NCI-H1930 (cell line): ENCODE results near the gene CD33.
"Not testable (repeated sequence)": the region's sequence is repeated elsewhere in the genome, so short reads cannot be mapped to it uniquely, and the experiment has no call there.

Source experiments
- DNase-seq, 2 experiments: peaks; one replicate each; lab custom pipeline; 2025; lab: John Stamatoyannopoulos, UW

The CD33 gene

GRCh38 chr19:51210191-51210784 is 14.6 kb upstream of the CD33 start:
- no peak for DNase-seq

DNA sequence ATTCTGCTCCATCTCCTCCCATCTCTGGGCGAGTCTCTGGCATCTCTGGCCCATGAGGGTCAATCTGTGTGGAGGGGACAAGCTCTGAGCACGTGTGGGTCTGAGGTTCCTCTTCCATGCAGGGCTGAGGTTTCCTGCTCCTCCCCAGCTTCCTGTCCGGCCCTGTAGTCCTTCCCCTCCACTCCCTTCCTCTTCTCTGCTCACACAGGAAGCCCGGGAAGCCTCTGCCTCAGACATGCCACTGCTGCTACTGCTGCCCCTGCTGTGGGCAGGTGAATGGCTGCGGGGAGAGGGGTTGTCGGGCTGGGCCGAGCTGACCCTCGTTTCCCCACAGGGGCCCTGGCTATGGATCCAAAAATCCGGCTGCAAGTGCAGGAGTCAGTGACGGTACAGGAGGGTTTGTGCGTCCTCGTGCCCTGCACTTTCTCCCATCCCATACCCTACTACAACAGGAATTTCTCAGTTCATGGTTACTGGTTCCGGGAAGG is 14.0 kb upstream of the CD33 start:
- DNase-seq: not testable (repeated sequence)

GRCh38 chr19:51211833-51212232 is 13.0 kb upstream of the CD33 start:
- DNase-seq: no peak

DNA sequence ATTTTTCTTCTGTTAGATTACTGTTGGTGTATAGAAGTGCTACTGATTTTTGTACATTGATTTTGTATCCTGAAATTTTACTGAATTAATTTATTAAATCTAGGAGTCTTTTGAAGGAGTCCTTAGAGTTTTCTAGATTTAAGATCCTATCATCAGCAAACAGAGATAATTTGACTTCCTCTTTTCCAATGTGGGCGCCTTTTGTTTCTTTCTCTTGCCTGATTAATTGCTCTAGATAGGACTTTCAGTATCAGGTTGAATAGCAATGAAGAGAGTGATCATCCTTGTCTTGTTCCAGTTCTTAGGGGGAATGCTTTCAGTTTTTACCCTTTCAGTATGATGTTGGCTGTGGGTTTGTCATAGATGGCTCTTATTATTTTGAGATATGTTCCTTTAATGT is 5.6 kb upstream of the CD33 start:
- DNase-seq: no peak

GRCh38 chr19:51219971-51220370 is 4.9 kb upstream of the CD33 start:
- no peak for DNase-seq

DNA sequence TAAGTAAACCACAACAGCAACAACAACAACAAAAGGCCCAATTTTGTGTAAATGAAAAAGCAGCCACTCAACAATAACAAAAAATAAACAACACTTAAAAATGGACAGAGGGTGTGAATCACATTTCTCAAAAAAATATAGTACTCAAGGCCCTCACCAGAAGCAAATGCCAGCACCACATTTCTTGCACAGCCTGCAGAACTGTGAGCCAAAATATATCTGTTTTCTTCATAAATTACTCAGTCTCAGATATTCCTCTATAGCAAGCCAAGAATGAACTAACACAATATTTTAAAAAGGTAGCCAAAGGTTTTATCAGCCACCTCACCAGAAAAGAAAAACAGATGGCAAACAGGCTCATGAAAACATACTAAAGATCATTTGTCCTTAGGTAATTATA is 3.9 kb upstream of the CD33 start:
- no peak for DNase-seq

- no peak for DNase-seq
These were observed 678 bp upstream of the CD33 start for GRCh38 chr19:51224163-51224641.

- no peak for DNase-seq
These were observed 1.2 kb downstream of the CD33 start for GRCh38 chr19:51226067-51226466.

- no peak for DNase-seq
These were observed 2.4 kb downstream of the CD33 start for GRCh38 chr19:51227326-51227725.

GRCh38 chr19:51227966-51228365 is 3.1 kb downstream of the CD33 start:
- DNase-seq: no peak

- DNase-seq: no peak
These were observed 16.0 kb downstream of the CD33 start for GRCh38 chr19:51240866-51241265.

DNA sequence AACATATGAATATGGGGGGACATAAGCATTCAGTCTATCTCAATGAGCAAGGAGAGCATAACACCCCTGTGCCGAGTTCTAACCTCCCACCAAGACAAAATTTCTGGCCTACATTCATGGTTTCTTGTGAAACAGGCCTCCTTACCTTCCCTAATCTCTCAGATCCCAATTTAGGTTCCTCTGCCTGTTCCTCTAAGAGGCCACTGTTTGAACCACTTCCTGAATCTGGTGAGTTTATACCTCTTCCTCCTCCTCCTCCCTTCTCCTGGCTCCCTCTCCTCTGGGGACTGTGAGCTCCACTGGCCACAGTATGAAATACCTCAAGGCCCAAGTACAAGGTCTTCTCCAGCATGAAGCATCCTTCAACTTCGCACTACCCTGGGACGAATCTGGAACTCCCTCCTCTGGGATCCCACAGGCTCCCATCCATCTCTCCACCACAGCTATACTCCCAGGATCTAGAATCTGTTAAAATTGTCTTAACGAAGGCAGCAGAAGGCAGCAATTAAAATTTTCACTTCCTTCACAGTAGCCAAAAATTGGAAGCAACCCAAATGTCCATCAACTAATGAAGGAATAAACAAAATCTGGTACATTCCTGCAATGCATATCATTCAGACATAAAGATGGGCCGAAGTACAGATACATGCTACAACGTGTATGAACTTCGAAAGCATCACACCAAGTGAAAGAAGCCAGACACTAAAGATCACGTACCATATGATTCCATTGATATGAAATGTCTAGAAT is 18.2 kb downstream of the CD33 start:
- no peak for DNase-seq

DNA sequence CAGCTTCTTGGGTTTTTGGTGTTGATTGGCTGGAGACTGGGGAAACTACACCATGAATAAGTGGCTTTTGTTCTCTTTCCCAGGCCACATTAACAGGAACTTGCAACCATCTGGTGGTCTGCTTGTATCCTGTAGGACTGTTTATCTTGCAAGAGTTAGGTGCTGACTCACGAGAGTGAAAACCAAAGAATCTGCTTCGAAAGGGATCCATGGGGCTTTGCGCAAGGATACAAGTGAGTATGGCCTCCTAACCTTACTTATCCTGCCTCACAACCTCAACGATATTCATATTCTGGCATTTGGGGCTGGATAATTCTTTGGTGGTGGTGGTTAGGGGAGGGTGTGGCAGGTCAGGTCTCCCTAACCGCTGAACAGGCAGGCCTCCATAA is 21.3 kb downstream of the CD33 start:
- no peak for DNase-seq

- no peak for DNase-seq
These were observed 23.2 kb downstream of the CD33 start for GRCh38 chr19:51247972-51248590.

GRCh38 chr19:51250786-51251467 is 26.0 kb downstream of the CD33 start, which contains the start of gene SIGLECL1:
Gene SIGLECL1, plus strand, starts transcription at chr19:51251080. Its CDS starts 12,993 bp downstream, at chr19:51264073.
- DNase-seq: no peak

DNA sequence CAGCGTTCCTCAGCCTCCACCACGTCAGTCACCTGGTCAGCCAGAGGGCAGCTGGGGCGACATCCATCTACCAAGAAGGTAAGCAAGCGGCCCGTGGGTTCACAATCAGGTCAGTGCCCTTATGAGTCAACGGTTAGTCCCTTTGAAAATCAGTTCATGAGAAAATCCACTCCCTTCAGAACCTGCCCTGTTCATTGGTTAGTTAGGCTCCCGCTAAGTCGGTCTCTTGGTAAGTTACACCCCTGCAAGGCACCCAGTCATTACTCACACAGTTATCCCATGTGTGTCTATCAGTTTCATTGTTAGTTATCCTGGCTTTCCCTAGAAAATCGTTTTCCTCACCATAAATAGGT is 26.6 kb downstream of the CD33 start:
- no peak for DNase-seq

DNA sequence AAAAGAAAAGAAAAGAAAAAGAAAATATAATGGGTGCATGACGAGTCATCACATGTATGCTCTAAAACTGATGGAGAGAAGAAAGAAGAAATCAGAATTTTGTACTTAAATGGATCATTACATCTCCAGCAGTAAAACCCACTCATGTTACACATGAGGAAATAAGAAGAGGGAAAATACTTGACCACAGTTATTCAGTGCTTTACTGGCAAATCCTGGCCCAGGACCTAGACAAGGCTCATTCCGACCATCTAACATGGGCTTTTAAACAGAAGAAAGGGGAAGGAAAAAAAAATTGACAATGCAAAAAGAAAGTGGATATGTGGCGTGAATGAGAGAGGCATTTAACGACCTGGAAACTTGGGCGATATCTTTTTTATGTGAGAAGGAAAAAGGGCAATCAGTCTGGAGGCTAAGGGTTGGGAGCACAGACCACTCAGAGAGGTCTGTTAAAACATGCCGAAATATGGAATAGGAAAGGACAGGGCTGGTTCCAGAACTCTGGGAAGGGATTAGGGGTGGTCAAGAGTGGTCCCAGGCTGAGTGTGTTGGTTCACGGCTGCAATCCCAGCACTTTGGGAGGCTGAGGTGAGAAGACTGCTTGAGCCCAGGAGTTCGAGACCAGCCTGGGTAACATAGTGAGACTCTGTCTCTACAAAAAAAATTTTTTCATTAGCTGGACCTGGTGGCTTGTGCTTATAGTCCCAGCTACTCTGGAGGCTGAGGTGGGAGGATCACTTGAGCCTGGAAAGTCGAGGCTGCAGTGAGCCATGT is 27.6 kb downstream of the CD33 start:
- no peak for DNase-seq

DNA sequence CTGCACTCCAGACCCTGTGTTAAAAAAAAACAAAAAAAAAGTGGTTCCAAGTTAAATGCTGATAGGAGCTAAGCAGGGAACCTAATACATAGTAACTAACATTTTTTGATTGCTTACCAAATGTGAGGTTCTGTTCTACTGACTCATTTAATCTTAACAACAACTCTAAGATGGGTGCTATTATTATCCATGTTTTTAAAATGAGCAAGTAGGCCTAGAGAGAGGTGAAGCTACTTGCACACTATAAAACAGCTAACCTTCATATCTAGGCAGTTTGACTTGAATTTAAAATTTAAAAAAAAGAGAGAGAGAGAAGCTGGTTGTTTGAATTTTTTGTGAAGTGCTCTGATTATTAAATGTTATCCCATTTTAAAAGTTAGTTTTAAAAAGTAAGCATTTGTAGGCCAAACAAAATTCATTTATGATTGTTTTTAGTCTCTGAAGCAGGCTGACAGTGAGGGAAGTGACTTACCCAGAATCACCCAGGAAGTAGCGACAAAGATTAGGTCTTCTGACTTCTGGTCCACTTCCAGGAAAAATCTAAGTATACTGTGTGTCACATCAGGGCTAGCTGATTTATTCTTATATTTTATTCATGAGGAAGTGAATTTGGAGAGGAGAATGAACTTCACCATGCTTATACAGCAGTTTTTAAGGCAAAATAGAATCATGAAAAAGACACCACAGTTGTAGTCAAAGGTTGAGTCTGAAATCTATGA is 28.4 kb downstream of the CD33 start:
- DNase-seq: no peak

- DNase-seq: no peak
These were observed 31.3 kb downstream of the CD33 start for GRCh38 chr19:51256155-51256625.

DNA sequence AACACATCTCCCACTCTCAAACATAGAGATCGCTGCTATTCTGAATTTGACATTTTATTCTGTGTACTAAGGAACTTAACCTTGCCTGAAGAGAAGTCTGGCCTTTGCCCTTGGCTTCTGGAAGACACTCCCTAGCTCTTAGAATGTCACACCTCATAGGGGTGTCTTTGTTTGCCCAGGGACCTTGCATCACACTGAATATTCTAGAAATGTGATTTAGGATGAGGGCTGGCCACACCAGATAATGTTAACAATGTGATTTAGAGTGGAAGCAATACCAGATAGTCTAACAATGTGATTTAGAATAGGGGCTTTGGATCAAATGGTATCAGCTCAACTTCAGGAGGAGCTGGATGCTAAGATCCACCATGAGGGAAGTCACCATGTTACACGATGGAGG is 32.6 kb downstream of the CD33 start:
- no peak for DNase-seq
